Activated T-cell treated with anti-CD3 and anti-CD28 coated beads for 4 hours (primary cell): ENCODE results near the gene NOXA1.
"Not testable (repeated sequence)": the region's sequence is repeated elsewhere in the genome, so short reads cannot be mapped to it uniquely, and the experiment has no call there.

Experiments used
- DNase-seq: peaks from one replicate; pipeline ENCODE4 v3.0.0-alpha.2; 2020

NOXA1 gene

DNA sequence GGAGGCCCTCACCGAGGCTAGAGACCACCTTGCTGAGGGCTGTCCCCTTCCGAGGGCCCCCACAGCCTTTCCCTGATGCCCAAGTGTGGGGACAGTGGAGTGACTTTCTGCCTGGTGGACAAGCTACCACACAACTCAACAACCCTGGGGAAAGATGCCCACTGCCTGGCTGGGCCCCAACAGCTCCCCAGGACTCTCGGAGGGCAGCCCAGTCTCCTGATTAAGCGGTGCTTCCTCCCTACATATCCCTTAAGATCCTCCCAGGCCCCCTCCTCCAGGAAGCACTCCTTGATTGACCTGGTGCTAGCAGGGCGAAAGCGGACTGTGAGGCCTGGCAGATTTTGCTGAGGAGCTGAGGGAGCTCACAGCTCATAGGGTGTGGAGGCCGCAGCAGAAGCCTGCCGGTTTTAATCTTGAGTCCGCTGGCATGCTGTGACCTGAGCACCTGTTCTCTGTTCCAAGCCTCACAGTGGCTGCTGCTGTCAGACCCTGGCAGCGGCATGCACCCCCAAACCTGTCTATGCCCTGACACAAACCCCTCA lies 33.7 kb downstream of the NOXA1 start:
- no peak for DNase-seq

DNA sequence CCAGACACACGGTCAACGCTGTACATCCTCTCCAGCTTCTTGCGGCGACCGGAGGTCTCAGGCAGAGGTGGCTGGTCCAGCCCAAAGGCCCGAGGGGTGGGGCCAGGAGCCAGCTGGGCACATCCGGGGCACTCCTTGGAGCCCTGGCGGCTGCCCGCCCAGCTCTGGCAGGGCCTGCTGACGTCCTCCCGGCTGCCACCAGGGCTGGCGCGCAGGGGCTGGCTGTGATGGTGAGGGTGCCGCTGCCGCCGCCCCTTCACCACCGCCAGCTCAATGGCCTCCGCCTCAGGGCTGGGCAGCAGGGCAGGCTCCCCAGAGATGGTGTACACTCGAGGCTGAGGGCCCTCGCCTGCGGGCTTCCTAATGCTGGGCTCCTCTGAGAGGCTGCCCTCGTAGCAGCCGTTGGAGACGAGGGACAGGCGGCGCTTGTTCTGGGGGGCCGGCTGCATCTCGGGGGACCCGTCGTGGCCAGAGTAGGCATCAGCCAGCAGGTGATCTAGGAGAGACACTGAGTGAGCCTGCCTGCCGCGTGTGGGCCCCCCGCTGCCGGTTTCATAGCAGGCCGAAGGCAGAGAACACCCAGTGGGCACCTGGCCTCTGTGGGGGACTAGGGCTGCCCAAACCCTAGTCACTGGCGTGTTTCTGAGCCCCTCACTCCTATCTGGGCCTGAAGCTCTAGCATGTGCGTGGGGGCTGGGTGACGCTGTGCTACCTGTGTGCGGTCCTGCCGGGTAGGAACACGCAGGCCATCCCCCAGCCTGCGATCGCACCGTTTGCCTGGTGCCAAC lies 34.4 kb downstream of the NOXA1 start:
- no peak for DNase-seq

DNA sequence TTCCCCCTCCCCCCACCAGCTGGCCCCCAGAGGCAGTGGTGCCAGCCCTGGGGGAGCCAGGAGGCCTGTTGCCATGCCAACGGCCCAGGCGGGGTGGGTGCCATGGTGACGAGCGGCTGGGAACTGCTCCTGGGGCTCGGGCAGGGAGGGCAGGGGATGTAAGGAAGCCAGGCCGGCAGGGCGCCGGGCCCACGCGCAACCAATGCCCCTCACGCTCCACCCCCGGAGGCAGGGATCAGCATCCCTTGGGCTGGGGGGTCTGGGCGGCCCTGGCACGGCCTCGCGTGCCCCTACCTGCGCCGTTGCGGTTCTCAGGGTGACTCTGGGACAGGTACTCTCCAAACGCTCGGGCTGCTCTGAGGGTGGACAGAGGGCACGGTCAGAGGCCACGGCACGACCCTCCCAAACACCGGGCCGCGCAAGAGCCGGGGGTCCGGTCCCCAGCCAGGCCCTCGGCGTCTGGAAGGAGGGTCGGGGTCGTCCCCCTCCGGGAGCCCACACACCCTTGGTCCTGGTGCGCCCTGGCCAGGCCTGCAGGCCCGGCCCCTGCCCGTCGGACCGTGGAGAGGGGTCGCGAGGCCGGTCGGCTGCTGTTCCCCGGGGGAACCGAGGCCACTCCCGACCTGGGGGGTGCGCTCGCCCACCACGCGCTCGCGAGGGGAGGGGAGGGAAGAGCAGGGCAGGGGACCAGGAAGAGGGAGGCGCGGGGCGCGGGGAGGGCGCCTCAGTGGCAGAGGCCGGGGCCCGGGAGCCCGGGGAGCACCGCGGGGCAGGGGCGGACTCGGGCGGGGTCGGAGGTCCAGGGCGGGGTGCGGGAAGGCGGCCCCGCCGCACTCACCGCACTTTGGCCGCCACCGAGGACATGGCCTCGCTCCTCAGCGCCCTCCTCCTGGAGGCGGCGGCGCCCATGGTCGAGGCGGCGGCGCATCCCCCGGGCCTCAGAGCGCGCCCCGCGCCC lies 35.3 kb downstream of the NOXA1 start:
- no peak for DNase-seq

DNA sequence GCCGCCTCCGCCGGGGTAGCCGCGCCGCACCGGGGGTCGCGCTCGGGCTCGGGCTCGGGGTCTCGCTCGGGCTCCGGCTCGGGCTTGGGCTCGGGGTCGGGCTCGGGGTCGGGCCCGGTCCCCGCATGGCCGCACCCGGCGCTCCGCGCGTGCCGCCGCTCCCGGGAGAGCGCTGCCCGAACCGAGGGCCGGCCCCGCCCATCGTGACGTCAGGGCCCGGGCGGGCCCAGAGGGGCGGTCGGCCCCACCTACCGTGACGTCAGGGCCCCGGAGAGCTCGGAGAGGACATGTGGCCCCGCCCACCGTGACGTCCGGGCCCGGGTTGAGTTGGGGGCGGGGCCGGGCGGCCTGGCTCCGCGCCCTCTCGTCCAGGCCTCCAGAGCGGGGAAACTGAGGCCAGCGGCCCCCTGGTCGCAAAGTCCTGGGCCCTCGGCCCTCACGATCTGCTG lies 36.0 kb downstream of the NOXA1 start, which contains the start of gene NSMF:
TSS of gene NSMF (minus strand) at position 183 of the 449 bp plus-strand sequence. CDS start 232 bp downstream, outside the sequence.
- DNase-seq = peak; percentile 92

DNA sequence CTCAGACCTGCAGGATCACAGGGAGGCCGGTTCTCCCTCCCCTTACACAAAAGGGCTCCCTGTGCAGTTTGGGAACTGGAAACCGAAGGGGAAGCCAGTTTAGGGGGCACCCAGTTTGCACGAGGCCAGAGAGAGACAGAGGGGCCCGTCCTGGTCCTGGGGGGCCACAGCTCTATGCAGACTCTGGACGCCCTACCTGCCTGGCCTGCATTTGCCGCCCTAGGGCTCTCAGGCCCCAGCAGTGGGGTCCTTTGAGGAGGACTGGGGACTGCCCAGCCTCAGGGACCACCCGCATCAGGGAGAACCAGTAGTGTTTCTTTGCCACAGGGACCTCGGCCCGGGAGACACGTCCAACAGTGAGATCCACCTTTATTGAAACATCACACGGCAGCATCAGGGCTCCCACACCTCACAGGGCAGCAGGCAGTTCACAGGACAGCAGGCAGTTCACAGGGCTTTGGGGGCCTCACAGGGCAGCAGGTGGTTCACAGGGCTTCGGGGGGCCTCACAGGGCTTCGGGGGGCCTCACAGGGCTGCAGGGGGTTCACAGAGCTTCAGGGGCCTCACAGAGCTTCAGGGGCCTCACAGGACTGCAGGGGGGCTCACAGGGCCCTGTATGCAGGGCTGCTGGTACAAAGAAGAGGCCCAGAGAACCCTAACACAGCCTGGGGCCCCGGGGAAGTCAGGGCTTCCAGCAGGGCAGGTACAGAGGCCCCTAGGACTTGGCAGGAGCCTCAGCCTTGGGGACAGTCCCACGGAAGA lies 36.6 kb downstream of the NOXA1 start:
- no peak for DNase-seq

DNA sequence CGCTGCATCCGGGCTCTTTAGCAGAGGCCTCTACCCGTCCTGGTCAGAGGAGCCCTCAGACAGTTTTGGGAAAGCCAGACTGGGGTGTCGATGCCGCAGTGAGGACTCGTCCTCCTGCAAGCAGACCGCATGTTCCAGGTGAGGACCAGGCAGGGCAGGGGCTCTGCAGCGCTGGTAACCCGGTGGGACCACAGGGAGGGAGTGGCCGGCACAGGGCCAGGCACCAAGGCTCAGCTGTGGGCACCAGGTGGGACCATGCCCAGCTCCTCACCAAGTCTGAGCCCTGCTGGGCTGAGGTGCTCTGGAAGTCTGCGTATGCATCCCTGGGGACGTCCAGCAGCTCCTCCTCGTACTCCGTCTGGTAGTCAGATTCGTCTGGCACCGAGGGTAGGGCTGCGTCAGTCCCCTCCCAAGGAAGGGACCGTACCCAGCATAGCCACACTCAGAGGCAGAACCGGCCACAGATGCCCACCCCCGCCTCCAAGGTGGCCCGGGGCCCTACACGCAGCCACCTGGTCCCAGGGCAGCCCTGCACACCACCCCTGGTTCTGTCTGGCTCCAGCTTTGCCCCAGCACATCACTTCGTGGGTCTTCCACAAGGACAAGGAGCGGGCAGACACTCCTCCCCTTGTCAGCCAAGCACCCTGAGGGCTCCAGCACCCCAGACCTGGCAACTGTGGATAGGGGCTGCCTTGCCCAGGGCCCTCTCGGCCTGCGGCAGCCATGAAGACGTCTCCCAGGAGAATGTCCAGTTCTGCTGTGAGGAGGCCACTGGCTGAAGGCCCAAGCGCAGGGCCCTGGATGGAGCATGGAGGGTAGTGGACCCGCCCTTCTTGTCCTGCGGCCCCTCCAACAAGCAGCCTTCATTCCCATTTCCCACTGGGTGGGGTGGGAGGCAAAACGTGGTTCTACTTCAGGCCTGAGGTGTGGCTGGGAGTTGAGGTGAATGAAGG lies 37.4 kb downstream of the NOXA1 start:
- DNase-seq = no peak

DNA sequence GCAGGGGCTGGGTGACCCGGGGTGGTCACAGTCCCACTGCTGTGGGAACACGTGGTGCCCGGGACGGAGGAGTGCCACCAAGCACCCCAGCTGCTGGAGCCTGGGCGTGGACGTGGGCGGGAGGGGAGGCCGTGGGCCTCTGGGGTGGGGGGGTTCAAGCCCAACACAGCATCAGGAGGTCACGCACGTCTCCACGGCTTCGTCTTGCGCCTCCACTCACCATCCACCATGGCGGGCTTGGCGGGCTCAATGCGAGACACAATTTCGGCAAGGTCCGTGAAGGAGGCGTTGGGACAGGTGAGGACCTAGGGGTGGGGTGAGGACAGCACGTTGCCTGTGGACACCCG lies 38.1 kb downstream of the NOXA1 start:
- no peak for DNase-seq

DNA sequence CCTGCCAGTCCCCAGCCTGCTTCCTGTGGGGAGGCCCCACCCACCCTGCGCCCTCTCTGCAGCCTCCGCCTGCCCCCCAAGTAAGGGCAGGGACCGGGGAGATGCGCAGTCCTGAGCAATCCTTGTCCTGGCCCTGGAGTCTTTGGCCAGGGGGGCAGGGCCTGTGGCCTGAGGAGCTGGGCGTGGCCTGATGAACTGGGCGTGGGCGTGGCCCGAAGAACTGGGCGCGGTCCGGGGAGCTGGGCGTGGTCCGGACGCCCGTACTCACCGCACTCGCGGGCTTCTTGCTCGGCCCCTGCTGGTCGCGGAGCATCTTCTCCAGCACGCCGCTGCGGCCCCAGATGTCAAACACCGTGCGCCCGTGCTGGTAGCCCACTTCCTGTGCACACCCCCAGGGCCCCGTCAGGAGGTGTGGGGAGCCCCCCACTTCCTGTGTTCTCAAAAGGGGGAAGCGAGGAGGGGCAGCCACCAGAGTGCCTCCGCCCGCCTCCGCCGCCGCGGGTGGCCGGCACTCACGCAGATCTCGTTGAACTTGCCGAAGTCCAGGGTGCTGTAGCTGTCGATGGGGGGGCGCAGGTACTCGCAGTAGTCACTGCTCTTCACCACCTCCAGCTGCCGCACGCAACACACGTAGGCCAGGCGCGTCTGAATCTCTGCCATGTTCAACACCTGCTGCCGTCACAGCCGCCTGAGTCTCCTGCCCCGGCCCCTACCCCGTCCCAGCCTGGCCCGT lies 38.6 kb downstream of the NOXA1 start:
- peak; percentile 50 for DNase-seq

DNA sequence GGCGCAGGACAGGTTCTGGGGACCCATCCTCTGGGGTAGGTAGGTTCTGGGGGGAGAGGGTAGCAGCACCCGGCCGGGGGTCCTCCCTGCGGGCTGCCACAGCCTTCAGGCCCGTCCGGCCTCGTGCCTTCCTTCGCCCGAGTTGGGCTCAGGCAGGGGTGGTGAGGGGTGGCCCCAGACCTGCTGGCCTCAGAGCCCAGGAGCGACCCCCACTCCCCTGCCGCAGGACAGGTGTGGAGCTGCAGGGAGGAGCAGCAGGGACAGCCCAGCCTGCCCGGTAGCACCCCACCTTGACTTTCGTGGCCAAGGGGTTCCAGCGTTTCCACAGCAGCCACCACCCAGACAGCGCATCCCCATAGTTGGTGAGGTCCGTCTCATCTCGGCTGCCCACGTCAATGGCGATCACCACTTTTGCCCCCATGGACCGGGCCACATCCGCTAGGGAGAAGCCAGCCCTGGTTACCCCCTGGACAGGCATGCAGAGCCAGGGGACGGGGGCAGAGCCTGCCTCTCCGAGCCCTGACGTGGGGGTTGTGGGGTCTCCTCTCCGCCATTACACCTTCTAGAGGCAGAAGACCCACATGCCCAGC lies 39.3 kb downstream of the NOXA1 start:
- no peak for DNase-seq

DNA sequence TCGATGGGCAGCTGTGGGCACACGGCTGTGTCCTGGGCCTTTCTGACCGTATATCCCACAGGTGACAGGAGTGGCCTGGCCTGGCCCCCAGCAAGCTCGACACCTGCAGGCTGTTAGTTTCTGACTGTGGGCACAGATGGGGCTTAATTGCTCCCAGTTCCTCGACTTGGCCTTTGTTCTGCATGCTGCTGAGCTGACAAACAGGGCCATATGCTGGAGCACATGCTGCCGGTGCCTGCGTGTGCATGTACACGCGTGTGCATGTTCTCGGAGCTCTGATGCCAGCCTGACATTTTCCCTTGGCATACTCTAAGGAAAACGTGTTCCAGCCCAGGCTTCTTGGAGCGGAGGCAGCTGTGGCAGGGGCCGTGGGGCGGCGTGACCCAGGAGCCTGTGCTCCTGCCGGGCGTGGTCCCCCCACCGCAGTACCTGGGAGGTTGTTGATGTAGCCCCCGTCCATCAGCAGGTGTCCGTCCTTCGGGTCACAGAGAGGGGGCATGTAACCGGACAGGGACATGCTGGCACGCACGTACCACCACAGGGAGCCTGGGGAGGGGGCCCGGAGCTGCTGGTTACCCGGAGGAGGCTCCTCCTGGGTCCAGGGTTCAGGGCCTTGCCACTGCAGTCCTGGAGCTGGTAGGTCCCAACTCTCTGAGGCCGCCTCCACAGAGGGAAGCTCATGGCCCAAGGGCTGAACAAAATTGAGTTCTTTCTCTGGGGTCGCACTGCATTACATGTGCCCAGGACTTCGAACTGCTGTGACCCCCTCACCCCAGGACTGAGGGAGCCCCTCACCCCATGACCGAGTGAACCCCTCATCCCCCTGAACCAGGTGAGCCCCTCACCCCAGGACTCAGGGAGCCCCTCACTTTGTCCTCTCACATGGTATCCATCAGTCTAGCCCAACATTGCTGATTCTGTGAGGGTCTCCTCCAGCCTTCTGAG lies 40.1 kb downstream of the NOXA1 start:
- no peak for DNase-seq

DNA sequence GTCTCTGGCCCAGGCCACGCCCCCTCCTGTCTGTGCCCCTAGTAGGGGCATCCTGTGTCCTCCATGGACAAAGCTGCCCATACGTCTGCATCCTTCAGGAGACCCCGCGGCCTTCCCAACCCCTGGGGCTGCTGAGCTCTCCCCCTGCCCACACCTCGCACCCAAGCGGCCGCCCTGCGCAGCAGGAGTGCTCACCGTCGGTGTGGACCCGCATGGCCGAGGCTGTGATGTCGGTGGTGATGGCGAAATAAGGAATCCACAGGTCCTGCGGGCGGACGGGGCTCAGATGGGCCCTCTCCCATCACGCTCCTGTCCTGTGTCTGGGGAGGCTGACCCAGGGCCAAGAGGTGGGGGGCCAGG lies 40.7 kb downstream of the NOXA1 start:
- DNase-seq = no peak

DNA sequence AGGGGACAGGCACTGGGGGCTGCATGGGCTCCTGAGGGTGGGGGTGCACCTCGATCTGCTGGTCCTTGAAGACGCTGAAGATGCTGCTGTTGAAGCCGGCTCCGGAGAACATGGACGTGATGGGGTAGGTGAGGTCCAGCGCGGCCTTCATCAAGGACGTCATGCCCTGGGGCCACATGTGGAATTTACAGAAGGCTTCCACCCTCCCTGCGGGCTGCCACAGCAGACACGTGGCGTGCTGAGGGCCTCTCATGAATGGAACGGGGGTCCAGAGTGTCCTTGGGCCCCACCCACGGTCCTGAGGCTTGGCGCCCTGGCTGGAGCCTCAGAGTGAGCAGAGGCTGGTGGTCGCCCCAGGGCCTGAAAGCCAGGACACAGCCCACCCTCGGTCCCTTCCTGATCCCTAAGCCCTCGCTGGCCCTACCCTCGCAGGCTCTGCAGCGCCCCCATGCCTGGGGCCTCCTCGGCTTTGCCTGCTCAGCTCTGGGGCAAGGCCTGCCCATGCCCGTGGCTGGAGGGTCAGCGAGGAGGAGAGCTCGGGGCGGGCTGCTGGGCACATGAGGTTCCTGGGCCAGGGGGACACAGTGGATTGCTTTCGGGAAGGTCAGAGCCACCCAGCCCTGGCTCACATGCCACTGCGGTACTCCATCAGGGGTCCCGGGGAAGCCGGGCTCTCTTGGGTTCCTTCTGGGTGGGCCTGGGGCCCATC lies 41.3 kb downstream of the NOXA1 start:
- DNase-seq = no peak

DNA sequence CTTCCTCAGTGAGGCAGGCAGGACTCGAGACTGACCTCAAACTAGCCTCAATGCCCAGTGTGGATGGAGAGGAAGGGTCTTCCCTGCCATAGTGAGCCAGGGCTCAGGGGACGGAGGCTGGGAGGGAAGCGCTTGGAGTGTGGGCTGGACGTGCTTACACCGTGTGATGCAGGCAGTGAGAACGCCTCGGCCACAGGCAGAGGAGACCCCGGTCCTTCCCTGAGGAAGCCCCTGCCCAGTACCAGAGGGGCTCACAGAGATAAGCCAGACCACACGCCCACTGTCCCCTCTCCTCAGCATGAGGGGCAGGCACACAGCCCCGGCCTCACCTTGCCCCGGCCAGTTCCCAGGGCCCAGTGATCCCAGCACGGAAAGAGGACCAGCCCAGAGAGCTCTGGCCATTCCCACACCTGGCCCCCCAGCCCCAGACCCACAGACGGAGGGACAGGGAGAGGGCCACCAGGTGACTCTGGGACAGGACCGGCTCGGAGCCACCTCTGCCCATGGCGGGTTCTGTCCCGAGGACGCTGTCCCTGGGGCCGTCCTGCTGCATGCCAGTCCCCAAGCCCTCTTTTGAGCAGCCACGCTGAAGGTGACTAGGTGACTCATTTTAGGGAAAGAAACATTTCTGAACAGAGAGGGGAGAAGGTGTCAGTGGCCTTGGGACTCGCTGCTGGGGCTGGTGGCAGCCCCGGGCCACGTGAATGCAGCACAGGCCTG lies 42.0 kb downstream of the NOXA1 start:
- no peak for DNase-seq

DNA sequence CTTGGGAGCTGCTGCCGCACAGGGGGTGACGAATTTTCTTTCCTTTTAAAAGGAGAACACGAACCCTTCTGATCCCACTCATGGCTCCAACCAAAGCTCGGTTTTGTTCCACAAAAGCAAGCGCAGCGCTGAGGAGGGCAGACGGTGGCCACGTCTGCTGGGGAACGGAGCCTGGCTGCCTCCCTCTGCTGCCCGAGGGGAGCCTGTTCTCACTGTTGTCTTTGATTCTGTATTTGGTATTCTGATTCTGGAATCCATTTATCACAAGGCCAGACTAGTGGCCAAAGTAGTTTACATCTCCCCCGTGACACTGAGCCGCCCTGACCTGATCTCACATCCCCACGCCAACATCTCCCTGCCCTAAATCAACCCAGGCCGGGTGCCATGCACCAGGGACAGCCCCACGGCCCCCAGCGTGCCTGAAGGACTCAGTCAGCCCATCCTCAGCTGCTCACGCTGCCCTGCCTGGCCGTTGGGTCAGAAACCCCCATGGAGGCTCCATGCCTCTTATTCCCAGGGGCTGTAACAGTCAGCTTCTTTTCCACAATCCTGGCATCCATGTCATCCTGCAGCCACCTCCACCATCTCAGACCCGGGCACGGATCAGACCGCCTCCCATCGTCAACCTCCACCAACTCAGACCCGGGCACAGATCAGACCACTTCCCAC lies 42.7 kb downstream of the NOXA1 start:
- no peak for DNase-seq

DNA sequence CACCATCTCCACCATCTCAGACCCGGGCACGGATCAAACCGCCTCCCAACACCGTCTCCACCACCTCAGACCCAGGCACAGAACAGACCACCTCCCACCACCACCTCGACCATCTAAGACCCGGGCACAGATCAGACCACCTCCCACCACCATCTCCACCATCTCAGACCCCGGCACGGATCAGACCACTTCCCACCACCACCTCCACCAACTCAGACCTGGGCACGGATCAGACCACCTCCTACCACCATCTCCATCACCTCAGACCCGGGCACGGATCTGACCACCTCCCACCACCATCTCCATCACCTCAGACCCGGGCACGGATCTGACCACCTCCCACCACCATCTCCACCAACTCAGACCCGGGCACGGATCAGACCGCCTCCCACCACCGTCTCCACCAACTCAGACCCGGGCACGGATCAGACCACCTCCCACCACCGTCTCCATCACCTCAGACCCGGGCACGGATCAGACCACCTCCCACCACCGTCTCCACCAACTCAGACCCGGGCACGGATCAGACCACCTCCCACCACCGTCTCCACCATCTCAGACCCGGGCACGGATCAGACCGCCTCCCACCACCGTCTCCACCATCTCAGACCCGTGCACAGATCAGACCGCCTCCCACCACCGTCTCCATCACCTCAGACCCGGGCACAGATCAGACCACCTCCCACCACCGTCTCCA lies 43.3 kb downstream of the NOXA1 start:
- DNase-seq = not testable (repeated sequence)

DNA sequence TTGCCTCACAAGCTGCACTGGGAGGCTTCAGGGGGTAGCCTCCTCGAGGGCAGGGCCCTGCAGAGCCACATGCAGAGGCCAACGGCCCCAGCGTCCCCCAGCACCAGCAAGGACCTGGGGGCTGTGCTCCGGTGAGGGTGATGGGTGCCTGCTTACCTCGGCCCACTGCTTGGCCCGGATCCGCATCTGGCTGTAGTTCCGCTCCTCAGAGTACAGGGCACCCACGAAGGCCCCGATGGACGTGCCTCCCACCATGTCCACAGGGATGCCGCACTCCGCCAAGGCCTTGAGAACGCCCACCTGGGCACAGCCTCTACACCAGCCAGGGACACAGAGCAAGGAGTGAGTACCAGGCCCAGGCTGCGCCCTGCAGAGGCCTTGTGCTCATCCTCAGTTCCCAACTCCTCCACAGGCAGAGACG lies 44.0 kb downstream of the NOXA1 start:
- DNase-seq = no peak

DNA sequence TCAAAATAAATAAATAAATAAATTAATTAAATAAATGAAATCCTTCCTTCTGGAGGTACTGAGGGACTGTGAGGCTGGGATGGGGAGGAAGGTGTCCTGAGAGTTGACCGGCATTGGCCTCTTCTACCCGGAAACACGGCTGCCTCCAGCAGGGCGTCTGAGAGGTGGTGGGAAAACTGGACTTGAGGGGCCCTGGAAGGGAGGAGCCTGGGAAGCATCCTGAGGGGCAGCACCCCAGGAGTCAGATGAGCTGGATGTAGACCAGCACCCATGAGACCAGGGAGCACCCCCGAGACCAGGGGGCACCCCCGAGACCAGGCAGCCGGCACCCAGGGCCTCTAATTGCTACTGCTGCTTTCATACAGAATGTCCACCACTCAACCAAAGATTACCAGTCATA lies 44.7 kb downstream of the NOXA1 start:
- DNase-seq = no peak
